ENCODE data around the gene PROM2. TPM values are rescaled to one million over a fixed set of nuclear protein-coding genes. Genes with fewer than 3 reads are reported as not detected.
"Not testable (repeated sequence)": the region's sequence is repeated elsewhere in the genome, so short reads cannot be mapped to it uniquely, and the experiment has no call there.

Gene PROM2
- 0.99 and 4.8 TPM in 2 replicates for total RNA-seq

- DNase-seq (ENCODE audit: extremely low read depth, low read depth, low spot score), result no peak
Observed at GRCh38 chr2:95274291-95275150, at the start of gene PROM2. Gene PROM2, plus strand, starts transcription at chr2:95274449. Its CDS starts 137 bp downstream, at chr2:95274586.

GRCh38 chr2:95225658-95226057 lies 48.6 kb upstream of the PROM2 start:
- DNase-seq (ENCODE audit: extremely low read depth, low read depth, low spot score), result no peak

- DNase-seq (ENCODE audit: extremely low read depth, low read depth, low spot score), result peak; percentile 33
Observed at GRCh38 chr2:95231723-95232122, 42.5 kb upstream of the PROM2 start.

- DNase-seq (ENCODE audit: extremely low read depth, low read depth, low spot score), result no peak
Observed at GRCh38 chr2:95232232-95232631, 42.0 kb upstream of the PROM2 start.

GRCh38 chr2:95234286-95234785 lies 39.9 kb upstream of the PROM2 start:
- DNase-seq (ENCODE audit: extremely low read depth, low read depth, low spot score), result no peak

GRCh38 chr2:95234816-95235215 lies 39.4 kb upstream of the PROM2 start:
- DNase-seq (ENCODE audit: extremely low read depth, low read depth, low spot score), result no peak

- DNase-seq (ENCODE audit: extremely low read depth, low read depth, low spot score), result no peak
Observed at GRCh38 chr2:95238131-95238530, 36.1 kb upstream of the PROM2 start.

GRCh38 chr2:95240091-95240490 lies 34.2 kb upstream of the PROM2 start:
- no peak for DNase-seq (ENCODE audit: extremely low read depth, low read depth, low spot score)

GRCh38 chr2:95240556-95240955 lies 33.7 kb upstream of the PROM2 start:
- DNase-seq (ENCODE audit: extremely low read depth, low read depth, low spot score), result no peak

GRCh38 chr2:95242084-95242483 lies 32.2 kb upstream of the PROM2 start:
- not testable (repeated sequence) for DNase-seq (ENCODE audit: extremely low read depth, low read depth, low spot score)

GRCh38 chr2:95258271-95258670 lies 16.0 kb upstream of the PROM2 start:
- no peak for DNase-seq (ENCODE audit: extremely low read depth, low read depth, low spot score)

- DNase-seq (ENCODE audit: extremely low read depth, low read depth, low spot score), result no peak
Observed at GRCh38 chr2:95260028-95261023, 13.9 kb upstream of the PROM2 start.

GRCh38 chr2:95261602-95262001 lies 12.6 kb upstream of the PROM2 start:
- DNase-seq (ENCODE audit: extremely low read depth, low read depth, low spot score), result no peak

- no peak for DNase-seq (ENCODE audit: extremely low read depth, low read depth, low spot score)
Observed at GRCh38 chr2:95262896-95263542, 11.2 kb upstream of the PROM2 start.

GRCh38 chr2:95264624-95265023 lies 9.6 kb upstream of the PROM2 start:
- DNase-seq (ENCODE audit: extremely low read depth, low read depth, low spot score), result no peak

- no peak for DNase-seq (ENCODE audit: extremely low read depth, low read depth, low spot score)
Observed at GRCh38 chr2:95265182-95265581, 9.1 kb upstream of the PROM2 start.

GRCh38 chr2:95266781-95267430 lies 7.3 kb upstream of the PROM2 start:
- no peak for DNase-seq (ENCODE audit: extremely low read depth, low read depth, low spot score)

GRCh38 chr2:95267458-95268210 lies 6.6 kb upstream of the PROM2 start:
- no peak for DNase-seq (ENCODE audit: extremely low read depth, low read depth, low spot score)

- no peak for DNase-seq (ENCODE audit: extremely low read depth, low read depth, low spot score)
Observed at GRCh38 chr2:95268211-95269035, 5.8 kb upstream of the PROM2 start.

All from glomerular endothelial cell (primary cell).